HG02884 (cell line): Measurements from ENCODE around the gene ARHGAP22.

Source experiments
- ATAC-seq: cut with Tn5 transposase; IDR thresholded peaks from one replicate; pipeline ENCODE4 v1.9.1; 2021; ENCODE audit warnings: mild to moderate bottlenecking, moderate library complexity; ENCODE audit not compliant: unreplicated experiment

The ARHGAP22 gene

DNA sequence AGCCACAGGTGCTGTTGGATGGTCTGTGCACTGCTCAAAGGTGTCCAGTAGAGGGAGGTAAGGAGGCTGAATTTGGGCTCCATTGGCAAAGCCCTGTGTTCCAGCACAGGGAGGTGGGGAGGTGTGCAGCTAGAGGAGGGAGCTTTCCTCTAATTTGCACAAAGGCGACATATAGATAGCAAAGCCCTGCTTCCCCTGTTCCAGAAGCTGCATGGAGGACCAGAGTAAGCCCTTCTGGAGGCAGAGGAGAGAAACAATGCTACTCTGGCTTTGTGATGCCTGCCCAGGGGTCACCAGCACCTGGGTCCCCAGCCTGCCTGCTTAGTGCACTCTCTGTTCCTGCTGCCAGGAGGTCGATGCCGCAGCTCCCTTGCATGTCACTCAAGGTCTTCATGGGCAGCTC lies 3.4 kb upstream of the ARHGAP22 start:
- peak; percentile 93 for ATAC-seq

DNA sequence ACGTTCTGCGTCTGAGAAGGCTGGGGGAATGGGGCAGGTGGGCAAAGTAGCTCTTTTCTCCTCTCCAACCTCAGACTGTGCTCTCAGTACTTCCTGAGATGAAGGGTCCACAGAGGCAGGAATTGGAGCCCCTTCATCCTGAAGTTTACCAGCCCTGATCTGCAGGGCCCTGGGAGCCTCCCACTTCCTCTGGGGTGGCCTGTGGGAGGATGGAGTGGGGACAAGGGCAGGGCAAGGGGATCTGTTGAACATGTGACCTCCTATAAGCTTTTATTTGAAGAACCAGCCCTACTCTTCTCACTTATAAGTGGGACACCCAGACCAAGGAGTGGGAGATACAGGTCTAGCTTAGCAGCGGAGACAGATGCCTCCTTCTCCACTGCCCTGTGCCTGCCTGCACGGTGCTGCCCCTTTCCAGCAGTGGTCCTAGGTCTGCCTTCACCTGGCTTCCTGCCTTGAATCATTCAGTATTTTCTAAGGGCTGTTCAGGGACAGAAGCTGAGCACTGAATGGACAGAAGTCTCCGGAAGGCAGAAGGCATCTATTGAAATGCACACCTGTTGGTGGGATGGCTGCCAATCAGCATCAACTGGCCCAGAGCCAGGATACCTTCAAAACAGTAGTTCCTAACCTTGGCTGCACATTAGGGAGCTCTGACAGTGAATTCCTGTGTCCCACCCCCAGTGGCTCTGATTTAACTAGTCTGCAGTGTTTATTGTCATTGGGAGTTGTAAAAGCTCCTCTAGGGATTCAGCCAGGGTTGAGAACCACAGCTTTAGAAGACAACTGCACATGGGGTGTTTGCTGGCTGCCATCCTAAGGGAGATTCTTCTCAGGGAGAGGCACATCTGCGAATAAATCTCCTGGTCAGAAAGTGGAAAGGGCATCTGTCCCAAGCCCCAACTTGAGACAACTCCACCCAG lies 2.7 kb upstream of the ARHGAP22 start:
- no peak for ATAC-seq

DNA sequence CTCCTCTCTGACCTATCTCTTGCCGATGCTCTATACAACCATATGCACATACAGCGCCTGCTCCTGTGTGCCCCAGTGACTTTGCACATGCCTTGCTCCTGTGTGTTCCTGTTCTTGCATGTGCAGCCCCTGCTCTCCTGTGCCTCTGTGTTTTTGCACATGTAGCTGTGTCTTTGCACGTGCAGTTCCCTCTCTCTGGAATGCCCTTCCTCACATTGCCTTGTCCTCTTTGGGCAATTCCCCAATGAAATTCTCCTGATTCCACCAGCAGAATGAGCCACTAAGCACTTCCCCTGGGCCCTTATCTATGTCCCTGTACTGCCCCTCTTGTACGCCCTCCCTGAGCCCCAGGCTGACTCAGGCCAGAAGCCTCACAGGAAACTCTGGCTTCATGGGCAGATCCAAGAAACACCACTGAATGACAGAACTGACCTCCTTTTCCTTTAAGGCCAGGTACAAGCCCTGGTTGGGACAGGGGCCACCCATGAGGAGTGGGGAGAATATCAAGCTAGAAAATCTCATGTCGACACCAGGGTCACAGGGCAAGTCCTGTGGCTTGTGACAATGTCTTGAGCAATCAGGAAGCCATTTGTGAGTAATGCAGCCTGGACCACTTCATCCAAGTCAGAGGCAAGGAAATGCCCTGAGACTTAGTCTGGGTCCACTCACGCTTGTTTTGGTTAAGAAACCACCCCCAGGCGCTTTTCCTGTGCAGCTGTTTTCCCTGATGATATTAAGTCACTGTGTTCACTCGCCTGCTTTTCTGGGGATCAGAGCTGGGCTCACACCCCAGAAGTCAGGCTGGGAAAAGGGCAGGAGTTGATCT lies 1.9 kb upstream of the ARHGAP22 start:
- no peak for ATAC-seq

DNA sequence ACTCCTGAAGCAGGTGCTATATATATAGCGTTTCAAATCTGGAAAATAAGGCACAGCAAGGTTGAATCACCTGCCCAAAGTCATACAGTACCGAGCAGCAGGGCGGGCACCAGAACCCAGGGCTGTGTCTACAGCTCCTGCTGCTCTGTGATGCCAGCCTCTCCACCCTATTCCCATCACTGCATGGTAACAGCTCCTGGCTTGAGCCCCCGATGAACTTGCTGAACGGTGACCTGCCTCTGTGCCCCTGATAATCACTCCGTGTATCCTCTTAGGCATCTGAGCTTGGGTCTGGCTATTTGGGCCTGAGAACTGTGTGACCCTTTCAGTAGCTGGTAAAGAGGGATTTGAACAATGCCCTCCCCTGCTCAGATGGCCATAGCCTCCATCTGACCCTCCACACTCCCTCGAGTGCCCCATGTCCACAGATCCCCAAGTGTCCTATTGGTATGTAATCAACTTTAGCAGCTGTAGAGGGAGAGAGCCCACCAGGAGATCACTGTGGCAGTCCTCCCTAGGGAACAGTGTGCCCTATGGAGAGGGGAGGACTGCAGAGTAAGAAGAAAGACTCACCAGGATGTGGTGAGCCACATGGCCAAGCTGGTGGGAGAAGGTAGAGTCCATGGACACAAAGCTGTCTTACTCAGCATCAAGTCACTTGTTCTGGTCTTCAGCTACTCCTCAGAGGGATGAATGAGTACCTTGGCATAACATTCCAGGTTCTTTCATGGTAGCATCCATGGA lies 1.1 kb upstream of the ARHGAP22 start:
- ATAC-seq = no peak

DNA sequence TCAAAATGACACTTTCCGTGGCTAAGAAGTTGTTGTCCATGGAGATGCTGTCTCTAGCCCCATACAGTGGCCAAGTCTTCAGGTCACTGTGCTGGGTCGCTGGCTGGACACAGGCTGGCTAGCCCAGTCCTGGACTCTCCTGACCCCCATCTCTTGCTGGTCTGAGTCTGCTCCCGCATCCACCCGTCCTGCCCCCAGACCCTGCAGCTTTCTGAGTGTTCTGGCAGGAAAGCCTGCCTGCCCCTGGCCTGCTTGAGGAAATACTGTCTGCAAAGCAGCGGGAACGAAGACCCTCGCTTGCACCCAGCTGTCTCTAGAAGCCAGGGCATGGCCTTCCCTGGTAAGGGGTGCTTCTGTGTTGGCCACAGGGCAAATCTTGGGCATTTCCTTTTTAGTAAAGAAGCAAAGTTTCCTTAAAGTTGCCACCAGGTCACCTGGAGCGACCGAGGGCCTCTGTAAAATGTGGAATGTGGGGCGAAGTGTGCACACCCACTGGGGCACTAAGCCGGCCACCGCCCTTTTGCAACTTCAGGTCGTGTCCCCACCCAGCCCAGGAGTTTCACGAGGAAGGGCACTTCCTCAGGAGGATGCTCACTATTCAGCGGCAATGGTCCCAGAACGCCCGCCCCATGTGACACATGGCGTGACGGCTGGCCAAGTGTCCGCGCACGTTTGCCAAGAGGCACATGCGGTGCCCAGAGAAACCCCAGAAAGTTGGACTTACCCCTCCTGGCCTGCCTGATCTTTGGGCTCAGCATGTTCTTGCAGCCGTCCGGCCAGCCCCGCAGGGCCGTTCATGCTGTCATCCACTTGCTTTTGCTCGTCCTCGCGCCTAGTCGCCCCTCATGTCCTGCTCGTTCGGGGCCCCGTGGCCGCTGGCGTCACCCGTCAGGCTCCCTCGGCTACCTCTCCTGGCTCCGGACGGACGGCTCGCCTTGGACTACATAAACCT lies 558 bp downstream of the ARHGAP22 start:
- no peak for ATAC-seq

DNA sequence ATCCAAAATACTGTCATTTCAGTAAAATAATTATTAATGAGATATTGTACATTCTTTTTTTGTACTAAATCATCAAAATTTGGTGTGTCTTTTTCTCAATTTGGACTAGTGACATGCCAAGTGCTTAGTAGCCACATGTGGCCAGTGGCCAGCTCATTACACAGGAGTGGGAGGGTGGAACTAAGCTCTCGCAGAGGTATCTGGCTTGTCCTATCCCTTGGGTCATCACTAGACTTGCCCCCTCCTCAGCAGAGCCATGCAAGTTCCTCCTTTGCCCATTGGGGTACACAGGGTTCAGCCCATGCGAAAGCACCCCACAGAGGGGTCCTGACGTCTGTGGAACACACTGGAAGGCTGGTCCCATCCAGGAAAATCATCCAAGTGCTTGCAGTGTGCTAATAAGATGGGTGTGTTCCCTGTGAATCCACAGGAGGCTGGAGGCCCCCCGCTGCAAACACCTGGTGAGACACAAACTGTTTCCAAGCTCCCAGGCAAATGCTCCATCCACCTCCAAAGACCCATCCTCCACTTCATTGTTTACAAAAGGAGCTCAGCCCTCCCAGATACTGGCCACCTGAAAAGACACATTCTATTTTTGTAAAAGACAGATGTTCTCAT lies 1.3 kb downstream of the ARHGAP22 start:
- ATAC-seq = no peak

DNA sequence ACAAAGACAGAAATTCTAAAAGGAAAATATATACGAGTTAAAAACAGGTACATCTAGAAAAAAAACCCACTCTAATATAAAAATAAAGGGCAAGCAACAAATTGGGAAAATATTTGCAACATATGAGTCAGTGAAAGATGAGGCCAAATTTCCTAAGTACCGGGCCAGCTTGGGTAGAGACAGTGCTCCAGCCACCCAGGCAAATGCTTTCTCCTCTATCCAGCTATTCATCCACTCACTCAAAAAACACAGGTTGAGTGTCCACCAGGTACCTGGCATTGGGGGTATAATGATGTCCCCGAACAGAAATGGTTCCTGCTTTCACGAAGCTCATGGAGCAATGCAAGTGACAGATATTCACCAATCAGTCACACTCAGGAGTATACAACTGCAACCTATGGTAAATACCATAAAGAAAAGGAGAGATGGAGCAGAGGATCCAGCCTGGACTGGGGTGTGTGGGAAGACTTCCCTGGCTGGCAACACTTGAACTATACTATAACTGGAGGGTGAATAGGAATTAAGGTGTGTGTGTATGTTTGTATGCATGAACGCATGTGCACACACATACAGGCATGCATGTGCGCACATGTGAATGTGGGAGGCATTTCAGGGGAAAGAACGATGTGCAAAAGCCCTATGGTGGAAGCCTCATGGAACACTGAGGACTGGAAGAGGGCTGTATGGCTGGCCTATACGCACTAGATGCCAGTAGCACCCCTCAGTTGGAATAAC lies 2.3 kb downstream of the ARHGAP22 start:
- ATAC-seq = no peak

DNA sequence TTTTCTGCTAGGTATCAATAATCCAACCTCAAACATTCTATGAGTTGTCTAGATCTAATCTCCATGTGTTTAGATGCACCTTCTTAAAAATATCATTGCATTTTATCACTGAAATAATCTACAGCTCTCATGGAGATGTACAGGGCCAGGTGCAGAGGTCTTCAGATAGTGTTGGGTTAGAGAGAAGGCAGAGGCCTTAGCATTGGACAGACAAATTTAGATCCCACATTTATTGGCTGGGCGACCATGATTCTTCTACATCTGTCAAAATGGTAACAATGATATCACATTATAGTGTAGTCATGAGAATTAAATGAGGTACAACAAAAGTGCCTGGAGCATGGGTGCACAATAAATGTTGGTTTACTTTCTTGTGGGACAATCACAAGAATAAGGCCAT lies 3.1 kb downstream of the ARHGAP22 start:
- ATAC-seq = no peak

DNA sequence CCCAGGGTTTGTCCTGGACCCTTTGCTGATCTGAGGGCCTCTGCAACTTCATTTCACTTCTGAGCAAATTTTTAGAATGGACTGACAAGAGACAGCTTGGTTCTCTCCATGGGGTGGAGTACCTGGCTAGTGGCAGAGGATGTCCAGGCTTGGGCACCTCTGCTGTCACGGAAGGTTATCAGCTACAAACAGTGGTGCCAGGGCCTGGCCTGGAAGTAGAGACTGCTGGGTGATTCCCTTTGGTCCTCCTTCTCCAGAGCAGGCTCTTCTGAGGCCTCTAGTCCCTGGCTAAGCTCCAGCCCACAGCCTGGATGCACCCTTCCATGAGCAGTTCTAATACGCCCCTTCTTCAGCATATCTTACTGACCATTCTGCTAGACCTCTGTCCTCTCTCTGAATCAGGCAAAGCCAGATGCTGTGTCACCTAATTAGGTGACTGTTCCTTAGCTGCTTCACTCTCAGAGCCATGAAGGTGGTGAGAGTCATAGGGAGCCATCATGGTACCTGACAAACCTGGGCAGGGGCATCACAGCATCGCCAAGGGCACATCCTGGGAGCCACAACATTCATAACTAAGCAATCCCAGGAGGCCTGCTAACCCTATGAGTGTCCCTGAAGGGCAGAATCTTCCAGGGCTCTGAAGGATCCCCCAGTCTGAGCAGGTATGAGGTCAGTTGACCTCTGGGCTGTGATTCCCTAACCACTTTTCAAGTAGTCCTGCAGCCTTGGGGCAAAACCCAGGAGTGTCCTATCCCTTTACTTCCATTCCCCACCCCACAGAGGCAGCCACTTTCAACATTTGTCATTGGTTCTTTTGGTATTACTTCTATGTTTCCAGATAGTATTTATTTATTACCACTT lies 4.0 kb downstream of the ARHGAP22 start:
- no peak for ATAC-seq

DNA sequence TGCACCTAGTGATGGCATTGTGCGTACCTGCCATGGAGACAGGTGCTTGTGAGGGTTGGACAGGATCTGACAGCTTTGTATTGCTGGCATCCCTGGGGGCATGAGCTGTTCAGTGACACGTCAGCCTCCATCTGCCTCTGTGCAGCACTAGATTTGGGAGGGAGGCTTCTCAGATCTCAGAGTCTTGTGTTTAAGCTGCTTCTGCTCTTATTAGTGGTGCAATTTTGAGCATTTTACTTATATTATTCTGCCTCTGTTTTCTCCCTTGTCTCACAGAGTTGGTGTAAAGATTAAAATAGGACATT lies 5.1 kb downstream of the ARHGAP22 start:
- ATAC-seq = no peak

DNA sequence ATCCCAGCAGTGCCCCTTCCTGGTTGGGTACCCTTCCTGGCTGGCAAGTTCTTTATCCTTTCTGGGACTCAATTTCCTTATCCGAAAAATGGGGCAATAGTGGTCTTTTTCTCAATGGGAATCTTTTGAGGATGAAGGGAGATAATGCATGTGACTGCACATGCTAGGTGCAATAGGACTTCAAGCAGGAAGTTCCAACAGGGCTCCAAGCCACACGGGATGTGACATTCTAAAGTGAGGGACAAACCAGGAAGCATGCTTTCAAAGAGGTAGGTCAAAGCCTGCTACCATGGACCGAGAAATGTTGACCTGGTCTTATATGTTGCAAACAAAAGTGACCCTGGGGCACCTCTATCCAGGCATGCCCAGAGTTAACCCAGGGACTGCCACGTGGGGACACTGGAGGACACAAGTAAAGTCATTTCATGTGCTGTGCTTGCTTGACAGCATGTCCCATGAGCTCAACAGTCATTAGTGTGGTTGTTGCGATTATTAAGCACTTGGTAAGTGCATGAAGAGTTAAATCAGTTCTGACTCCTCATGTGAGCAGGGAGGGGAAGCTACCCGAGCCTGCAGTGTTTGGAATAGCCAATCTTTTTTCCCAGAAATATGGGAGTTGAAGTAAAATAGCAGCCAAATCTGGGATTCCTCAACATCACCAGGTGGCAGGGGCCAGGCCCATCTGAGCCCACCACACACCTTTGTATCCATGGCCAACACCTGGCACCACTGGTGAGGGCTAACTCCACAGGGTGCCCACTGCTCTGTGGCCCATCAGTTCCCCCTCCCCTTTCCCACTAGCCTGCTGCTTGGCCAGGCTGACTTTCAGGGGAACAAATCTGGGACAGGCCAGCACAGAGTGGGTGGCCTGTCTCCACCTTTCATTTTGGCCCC lies 5.7 kb downstream of the ARHGAP22 start:
- ATAC-seq = no peak

DNA sequence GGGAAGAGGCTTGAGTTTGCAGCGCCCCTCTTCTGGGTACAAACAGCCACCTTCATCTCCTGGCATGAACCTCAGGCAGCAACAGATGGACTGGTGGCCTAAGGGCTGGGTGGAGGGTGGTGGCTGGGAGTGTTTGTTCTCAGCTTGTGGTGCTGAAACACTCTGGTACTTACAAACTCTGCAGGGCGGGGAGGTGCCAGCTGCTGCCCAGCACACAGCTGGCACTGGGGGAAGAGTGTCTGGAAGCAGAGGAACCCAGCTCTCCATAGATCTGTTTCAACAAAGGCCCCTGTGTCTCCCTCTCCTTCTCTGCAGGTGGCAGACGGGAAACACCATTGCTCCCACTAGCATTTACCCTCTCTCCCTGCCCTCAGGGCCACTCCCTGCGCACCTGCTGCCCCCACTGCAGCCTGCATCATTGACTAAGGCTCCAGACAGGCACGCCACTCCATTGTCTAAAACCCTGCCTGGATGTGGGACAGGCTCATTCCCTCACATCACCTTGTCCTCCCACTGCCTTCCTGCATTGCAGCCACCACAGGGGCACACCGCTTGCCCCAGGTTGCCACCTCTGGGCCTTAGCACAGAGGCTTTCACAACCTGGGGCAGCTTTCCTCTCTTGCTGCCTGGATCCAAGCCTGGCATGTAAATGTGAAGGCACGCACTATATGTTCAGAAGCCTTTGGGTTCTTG lies 6.5 kb downstream of the ARHGAP22 start:
- no peak for ATAC-seq

DNA sequence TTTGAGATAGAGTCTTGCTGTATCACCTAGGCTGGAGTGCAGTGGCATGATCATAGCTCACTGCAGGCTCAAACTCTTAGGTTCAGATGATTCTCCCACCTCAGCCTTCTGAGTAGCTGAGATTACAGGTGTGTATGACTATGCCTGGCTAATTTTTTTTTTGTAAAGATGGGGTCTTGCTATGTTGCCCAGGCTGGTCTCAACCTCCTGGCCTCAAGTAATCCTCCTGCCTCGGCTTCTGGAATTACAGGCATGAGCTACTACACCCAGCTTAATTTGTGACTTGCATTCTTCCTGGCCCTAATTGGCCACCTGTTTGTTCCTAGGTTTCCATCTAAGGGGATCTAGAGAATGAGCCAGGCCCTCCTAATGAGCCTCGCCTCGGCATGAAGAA lies 9.3 kb downstream of the ARHGAP22 start:
- ATAC-seq = no peak

DNA sequence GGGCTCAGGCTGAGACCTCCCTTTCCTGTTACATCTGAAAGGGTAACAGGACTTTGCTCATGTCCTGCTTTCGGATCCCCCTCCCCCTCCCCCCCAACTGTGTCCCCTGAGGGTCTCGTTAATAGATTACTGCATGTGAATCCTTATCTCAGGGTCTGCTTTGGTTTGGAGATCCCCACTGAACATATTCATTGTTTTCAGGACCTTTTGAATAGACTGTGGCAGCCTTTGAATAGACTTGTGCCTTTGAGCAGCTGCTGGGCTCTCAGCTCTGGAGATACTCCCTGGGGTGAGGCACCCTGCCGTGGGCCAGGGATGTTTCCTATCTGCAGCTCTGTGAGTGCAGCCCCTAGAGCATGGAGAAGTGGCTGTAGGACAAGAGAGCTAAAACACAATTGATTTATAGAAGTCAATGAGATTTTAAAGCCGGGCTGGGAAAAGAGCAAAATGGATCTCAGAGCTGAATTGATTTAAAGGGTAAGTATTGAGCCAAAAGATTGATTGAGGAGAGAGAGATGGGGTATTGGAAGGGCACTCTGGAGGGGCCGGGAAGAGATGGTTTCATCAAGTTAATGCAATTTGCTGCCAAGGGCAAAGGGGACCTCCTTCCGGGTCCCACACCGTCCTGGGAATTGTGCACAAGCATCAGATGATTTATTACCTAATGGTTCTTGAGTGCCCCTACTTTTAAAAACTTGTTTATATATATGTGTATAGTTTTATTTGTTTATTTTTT lies 9.9 kb downstream of the ARHGAP22 start:
- no peak for ATAC-seq

DNA sequence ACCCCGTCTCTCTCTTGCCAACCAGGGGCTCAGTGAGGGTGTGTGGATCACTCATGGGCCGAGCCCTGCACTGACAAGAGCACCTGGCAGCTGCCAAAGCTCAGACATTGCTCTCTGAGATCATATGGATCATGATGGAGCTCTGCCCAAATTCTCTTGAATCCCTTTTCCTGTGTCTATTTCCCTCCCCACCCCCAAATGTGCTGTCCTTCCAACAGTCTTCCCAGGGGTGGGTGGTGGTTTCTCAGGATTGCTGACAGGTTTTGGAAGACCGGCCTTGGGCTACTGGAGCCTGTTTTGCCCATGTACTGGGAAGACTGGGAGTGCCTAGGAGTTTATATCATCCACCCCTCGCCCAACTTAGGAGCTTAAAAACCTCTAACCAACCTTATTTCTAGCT lies 10.5 kb downstream of the ARHGAP22 start:
- ATAC-seq = no peak

DNA sequence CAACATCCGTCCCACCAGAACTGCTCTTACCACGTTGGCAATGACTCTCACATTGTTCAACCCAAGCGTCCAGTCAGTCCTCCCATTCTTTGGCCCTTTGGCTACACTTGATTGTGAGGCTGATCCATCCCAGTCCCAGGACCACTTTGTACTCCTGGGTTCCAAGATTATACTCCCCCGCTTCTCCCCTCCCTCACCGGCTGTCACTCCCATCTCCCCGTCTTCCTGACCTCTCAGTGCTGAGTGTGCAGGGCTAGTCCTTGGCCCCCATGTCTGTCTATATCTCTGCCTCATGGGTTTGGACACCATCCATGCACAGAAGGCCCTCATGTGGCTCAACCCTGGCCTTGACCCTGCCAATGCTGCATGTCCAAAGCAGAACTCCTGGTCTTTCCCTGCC lies 12.5 kb downstream of the ARHGAP22 start:
- ATAC-seq = no peak
